LNCaP clone FGC (cell line): Measurements from ENCODE around the gene ARL15.

ENCODE experiments used
- DNase-seq: peaks from one replicate; pipeline ENCODE4 v3.0.0-alpha.2; 2011; ENCODE audit warnings: low read depth
- H3K4me3 ChIP-seq: 2 replicates; pipeline ENCODE4 v1.5.1; 2011; ENCODE audit warnings: mild to moderate bottlenecking, low read depth, low read length, control low read depth
- TF ChIP-seq, protein P1 (sequence below): IDR thresholded peaks from 2 replicates; pipeline ENCODE4 v1.5.1; 2012; ENCODE audit warnings: mild to moderate bottlenecking; ENCODE audit not compliant: control insufficient read depth, insufficient read depth; ENCODE audit errors: extremely low read depth

Gene ARL15

DNA sequence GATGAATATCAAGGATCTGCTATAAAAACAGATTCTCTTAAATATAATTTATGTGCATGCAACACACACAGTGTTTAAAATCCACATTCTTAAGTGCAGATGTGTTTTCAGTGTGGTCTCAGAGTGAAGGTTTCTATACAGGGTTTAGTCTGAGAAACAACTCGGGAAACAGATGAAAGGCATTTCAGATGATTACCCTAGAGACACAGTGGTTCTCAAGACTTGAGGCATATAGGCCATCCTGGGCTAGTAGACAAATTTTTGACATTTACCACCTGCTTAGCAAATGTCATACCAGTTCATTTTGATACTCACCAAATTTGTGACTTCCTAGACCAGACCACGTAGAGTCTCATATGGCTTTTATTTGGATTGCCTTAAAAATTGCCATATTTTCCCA, 216.5 kb downstream of the ARL15 start:
- TF ChIP-seq, protein P1, sequence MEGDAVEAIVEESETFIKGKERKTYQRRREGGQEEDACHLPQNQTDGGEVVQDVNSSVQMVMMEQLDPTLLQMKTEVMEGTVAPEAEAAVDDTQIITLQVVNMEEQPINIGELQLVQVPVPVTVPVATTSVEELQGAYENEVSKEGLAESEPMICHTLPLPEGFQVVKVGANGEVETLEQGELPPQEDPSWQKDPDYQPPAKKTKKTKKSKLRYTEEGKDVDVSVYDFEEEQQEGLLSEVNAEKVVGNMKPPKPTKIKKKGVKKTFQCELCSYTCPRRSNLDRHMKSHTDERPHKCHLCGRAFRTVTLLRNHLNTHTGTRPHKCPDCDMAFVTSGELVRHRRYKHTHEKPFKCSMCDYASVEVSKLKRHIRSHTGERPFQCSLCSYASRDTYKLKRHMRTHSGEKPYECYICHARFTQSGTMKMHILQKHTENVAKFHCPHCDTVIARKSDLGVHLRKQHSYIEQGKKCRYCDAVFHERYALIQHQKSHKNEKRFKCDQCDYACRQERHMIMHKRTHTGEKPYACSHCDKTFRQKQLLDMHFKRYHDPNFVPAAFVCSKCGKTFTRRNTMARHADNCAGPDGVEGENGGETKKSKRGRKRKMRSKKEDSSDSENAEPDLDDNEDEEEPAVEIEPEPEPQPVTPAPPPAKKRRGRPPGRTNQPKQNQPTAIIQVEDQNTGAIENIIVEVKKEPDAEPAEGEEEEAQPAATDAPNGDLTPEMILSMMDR, result no peak

DNA sequence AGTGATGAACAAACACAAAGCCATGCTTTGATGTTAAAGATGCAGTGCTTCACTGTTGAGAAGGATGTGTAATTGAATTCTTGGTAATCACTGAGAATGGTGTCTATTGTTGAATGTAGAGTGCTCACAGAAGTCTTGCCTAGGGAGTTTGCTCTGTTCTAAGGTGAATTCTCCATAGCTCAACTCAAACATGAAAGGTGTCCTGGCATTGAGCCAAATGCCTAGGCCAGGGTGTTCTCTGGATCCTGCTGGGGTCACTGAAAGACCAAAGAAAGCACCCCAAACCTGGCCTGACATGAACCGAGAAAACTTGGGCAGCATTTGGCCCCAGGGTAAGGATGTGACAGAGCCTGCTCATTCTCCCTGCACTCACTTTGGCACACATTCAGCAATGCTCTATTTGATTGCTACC, 217.3 kb downstream of the ARL15 start:
- DNase-seq, result peak; percentile 3
- TF ChIP-seq, protein P1, result no peak
- H3K4me3 ChIP-seq, result no peak overlapping the region

More for the DNA sequence above, 216.5 kb downstream of the ARL15 start:
- H3K4me3 ChIP-seq, result no peak overlapping the region
- no peak for DNase-seq

DNA sequence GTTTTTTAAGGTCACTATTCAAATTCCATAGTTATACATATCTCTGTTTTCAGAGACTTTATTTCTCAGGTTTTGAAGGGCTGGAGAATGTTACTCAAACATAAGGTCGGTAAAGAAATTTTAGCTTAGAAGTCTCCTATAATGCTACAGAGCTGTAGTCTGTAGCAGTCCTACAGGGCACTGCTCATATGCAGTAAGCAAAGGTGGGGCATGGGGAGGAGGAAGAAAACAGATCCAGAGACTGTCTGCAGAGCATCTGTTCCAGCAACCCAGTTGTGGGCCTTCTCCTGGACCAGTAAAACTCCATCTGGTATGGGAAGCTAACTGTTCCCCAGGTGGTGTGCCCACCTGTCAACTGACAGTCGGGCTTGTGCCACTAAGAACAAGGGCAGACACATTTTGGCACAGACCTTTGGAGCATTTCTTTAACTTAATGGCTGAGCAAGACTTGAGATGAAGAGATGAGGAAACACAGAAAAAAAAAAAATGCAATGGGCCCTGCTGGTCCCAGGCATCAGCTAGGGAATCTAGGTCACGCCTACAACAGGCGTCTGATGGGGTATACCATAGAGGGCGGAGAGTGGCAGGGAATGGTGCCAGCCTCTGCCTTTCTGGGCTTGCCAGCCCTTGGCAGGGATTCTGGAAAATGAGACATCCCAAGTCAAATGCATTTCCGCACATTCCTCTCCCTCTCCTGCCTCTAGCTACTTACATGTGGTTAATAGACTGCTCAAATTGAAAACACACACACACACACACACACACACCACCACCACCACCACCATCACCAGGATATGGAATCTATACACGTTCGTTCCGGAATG, 218.9 kb downstream of the ARL15 start:
- no peak for DNase-seq
- no peak overlapping the region for H3K4me3 ChIP-seq
- TF ChIP-seq, protein P1, result no peak

DNA sequence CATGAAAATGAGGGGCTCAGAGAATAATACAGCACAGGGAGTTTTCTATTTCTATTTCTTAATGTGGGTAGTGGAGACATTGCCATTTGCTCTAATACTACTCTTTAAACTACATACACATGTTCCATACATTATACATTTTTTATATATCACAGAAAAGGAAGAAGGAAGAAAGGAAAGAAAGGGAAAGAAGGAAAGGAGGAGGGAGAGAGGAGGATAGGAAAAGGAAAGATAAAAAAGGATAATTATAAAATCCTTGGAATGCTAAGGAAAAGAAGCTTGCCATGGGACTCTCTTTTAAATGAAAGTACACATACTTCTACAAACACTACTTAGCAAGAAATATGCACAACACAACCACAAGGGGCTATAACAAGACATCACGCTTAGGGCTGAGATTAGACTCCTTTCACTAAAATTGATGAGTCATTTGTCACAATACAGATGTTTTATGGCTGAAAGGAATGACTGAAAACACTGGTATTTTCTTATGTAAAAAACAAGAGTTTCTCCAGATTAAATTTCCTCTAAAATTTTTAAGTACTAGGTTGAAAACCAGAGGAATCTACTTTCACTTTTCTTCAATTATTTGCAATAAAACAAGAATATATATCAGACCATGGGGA, 219.8 kb downstream of the ARL15 start:
- no peak overlapping the region for H3K4me3 ChIP-seq
- no peak for DNase-seq
- TF ChIP-seq, protein P1, result no peak

DNA sequence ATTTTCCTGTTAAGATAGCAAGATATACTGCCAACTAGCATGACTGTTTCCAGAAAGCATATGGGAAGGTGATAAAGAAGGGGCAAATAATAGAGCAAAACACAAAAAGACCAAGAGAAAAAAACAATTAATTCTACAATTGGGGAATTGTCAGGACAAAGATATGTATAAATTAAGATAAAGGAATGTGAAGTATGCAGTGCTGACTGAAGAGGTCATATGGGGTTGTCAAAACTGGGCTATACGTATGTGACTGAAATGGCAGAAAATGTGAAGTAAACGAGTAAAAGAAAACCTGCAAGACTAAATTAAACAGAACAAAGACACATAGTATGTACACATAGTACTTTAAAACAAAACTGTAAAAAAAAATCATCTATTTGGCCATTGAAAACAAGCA, 222.3 kb downstream of the ARL15 start:
- TF ChIP-seq, protein P1, result no peak
- DNase-seq, result no peak

DNA sequence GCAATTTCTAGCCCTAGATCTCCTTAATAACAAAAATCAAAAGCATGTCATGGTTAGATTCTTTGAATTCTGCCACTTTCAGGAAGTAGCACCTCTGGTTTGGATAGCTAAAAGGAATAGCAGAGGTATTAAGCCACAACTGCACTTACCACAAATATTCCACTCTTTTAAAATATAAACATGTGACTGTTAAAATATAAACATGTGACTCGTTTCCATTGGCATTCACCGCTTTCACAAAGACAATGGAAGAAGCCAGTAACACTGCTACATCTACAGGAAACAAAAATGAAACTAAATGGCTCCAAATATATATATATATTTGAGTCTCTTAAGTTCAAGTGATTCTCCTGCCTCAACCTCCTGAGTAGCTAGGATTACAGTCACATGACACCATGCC, 222.9 kb downstream of the ARL15 start:
- H3K4me3 ChIP-seq, result no peak overlapping the region
- DNase-seq, result no peak
- TF ChIP-seq, protein P1, result no peak

More for the DNA sequence above, 222.3 kb downstream of the ARL15 start:
- no peak overlapping the region for H3K4me3 ChIP-seq
